ENCODE measurements around the gene ARHGEF11. TPM values are rescaled to one million over a fixed set of nuclear protein-coding genes. Genes with fewer than 3 reads are reported as not detected.

ARHGEF11 gene
- total and polyA plus RNA-seq, 4 donors, result 14.2 to 44.1 (median 31.9) TPM

DNA sequence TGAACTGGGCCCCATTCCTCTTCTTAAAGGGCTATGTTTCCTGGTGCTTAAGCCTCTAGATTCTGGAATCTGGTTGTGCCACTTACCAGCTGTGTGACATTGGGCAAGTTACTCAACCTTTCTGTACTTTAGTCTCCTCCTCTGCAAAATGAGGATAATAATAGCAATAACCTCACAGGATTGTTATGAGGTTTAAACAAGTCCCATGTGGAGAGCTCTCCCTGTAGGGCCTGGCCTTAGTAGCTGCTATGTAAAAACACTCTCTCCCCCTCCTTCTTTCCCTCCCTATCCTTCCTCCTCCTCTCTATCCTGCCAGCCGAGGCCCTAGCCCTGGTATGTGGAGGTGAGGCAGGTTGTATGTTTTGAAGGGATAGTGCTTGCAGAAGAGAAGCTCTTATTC is 160.2 kb downstream of the ARHGEF11 start:
- H3K27ac ChIP-seq (ENCODE audit: low read depth in 1 of 2, low read length in 1 of 2), result no peak overlapping the region

More for the DNA sequence above, 160.2 kb downstream of the ARHGEF11 start:
- 35 to 44% methylated on average over 1 of the region's 1 CpG for WGBS, 2 donors
- H3K36me3 ChIP-seq (ENCODE audit: control insufficient read depth in 4 of 4, insufficient read depth in 4 of 4, low read length in 4 of 4), result no peaks in the 10 kb centered on the region
- TF ChIP-seq, protein P1, sequence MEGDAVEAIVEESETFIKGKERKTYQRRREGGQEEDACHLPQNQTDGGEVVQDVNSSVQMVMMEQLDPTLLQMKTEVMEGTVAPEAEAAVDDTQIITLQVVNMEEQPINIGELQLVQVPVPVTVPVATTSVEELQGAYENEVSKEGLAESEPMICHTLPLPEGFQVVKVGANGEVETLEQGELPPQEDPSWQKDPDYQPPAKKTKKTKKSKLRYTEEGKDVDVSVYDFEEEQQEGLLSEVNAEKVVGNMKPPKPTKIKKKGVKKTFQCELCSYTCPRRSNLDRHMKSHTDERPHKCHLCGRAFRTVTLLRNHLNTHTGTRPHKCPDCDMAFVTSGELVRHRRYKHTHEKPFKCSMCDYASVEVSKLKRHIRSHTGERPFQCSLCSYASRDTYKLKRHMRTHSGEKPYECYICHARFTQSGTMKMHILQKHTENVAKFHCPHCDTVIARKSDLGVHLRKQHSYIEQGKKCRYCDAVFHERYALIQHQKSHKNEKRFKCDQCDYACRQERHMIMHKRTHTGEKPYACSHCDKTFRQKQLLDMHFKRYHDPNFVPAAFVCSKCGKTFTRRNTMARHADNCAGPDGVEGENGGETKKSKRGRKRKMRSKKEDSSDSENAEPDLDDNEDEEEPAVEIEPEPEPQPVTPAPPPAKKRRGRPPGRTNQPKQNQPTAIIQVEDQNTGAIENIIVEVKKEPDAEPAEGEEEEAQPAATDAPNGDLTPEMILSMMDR (IDR thresholded peaks at IDR 0.05; ENCODE audit: control extremely low read depth, extremely low read depth), result no peak
- DNase-seq, result no peak
- H3K4me3 ChIP-seq, result no peak overlapping the region
- H3K9me3 ChIP-seq (ENCODE audit: control insufficient read depth in 4 of 4, insufficient read depth in 3 of 4, low read length in 3 of 4), result no peaks in the 10 kb centered on the region
- ATAC-seq (ENCODE audit: insufficient read depth, low FRiP score), result no peak
- peaks cover 0 to 3% (median 0%) of the 10 kb centered on the region in 3 donors for H3K27me3 ChIP-seq (ENCODE audit: control insufficient read depth in 3 of 3, insufficient read depth in 3 of 3, low read length in 2 of 3)
- H3K4me1 ChIP-seq (ENCODE audit: control insufficient read depth in 5 of 5, insufficient read depth in 5 of 5, low read length in 5 of 5), result peaks cover 0 to 27% (median 4%) of the 10 kb centered on the region in 5 donors
- no peak overlapping the region for H3K9ac ChIP-seq (ENCODE audit: insufficient read depth in 1 of 2, low read length in 2 of 2)

Small RNA genes lying within 50 kb of the gene (small RNA-seq; reads per million reads assigned to genes)
- gene MIR765 (ENCODE audit: low replicate concordance) (not detected), gene RN7SL612P (ENCODE audit: low replicate concordance) (not detected)

Other genes starting within 250 kb of the ARHGEF11 start
- gene SH2D2A, start 228.9 kb downstream of the ARHGEF11 start, total RNA-seq, result 1 to 10 TPM; 1.6 to 2.4 TPM
- 1 to 10 TPM; 1.1 to 3.0 TPM for gene SH2D2A, start 228.9 kb downstream of the ARHGEF11 start, polyA plus RNA-seq
- not detected for gene INSRR, start 186.6 kb downstream of the ARHGEF11 start, total RNA-seq
- not detected for gene INSRR, start 186.6 kb downstream of the ARHGEF11 start, polyA plus RNA-seq
- gene NTRK1, start 184.9 kb downstream of the ARHGEF11 start, total RNA-seq, result under 1 TPM in 1 of 2 donors, not detected in 1; 0.61 TPM
- under 1 TPM; 0.15 to 0.24 TPM for gene NTRK1, start 184.9 kb downstream of the ARHGEF11 start, polyA plus RNA-seq
- 10 to 100 TPM; 15.1 to 15.3 TPM for gene PEAR1, start 152.0 kb downstream of the ARHGEF11 start, total RNA-seq
- 10 to 100 TPM in 1 of 2 donors, 1 to 10 TPM in 1; 7.6 to 10.7 TPM for gene PEAR1, start 152.0 kb downstream of the ARHGEF11 start, polyA plus RNA-seq
- 10 to 100 TPM in 1 of 2 donors, 1 to 10 TPM in 1; 4.9 to 17.2 TPM for gene LRRC71, start 125.1 kb downstream of the ARHGEF11 start, total RNA-seq
- 1 to 10 TPM; 3.4 to 3.5 TPM for gene LRRC71, start 125.1 kb downstream of the ARHGEF11 start, polyA plus RNA-seq
- gene ETV3L, start 54.1 kb upstream of the ARHGEF11 start, total RNA-seq, result not detected
- under 1 TPM in 1 of 2 donors, not detected in 1; 0.05 TPM for gene ETV3L, start 54.1 kb upstream of the ARHGEF11 start, polyA plus RNA-seq
- gene ETV3, start 92.7 kb upstream of the ARHGEF11 start, total RNA-seq, result 10 to 100 TPM; 28.0 to 31.5 TPM
- gene ETV3, start 92.7 kb upstream of the ARHGEF11 start, polyA plus RNA-seq, result 10 to 100 TPM in 1 of 2 donors, 1 to 10 TPM in 1; 7.9 to 10.6 TPM

All from lung (tissue), 13 donors.